Astrocyte (in vitro differentiated cells and primary cell): ENCODE data around the gene ARL6IP4. TPM values are rescaled to one million over a fixed set of nuclear protein-coding genes. Genes with fewer than 3 reads are reported as not detected.

Source experiments
- DNase-seq: peaks from one replicate; pipeline ENCODE4 v3.0.0-alpha.2; 2010; ENCODE audit warnings: low read depth
- FAIRE-seq: peaks from 2 replicates; lab custom pipeline; 2011; peaks lifted over from hg19 to GRCh38; lab: Jason Lieb, UNC
- H2AFZ ChIP-seq: 2 replicates; pipeline ENCODE4 v1.6.0; 2012; ENCODE audit warnings: low read depth, low read length, inconsistent platforms
- H3K27ac ChIP-seq: 2 replicates; pipeline ENCODE4 v1.5.1; 2011; ENCODE audit warnings: low read depth, low read length, inconsistent platforms
- H3K27me3 ChIP-seq: 2 replicates; pipeline ENCODE4 v1.6.0; 2011; ENCODE audit warnings: low read length, inconsistent platforms; ENCODE audit not compliant: insufficient read depth
- H3K36me3 ChIP-seq: 2 replicates; pipeline ENCODE4 v1.5.1; 2011; ENCODE audit warnings: low read length, inconsistent platforms; ENCODE audit not compliant: insufficient read depth
- H3K4me1 ChIP-seq: 2 replicates; pipeline ENCODE4 v1.5.1; 2011; ENCODE audit warnings: low read length, inconsistent platforms; ENCODE audit not compliant: insufficient read depth
- H3K4me2 ChIP-seq: 2 replicates; pipeline ENCODE4 v1.6.0; 2012; ENCODE audit warnings: low read length, inconsistent platforms
- H3K4me3 ChIP-seq: 2 replicates; pipeline ENCODE4 v1.5.1; 2011; ENCODE audit warnings: low read depth, mild to moderate bottlenecking, low read length, inconsistent platforms; ENCODE audit not compliant: insufficient read depth
- H3K79me2 ChIP-seq: 2 replicates; pipeline ENCODE4 v1.6.0; 2012; ENCODE audit warnings: mild to moderate bottlenecking, low read length, inconsistent platforms; ENCODE audit not compliant: insufficient read depth
- H3K9ac ChIP-seq: 2 replicates; pipeline ENCODE4 v1.6.0; 2012; ENCODE audit warnings: mild to moderate bottlenecking, low read length, inconsistent platforms
- H3K9me3 ChIP-seq: 2 replicates; pipeline ENCODE4 v1.5.1; 2012; ENCODE audit warnings: low read depth, mild to moderate bottlenecking, low read length, inconsistent platforms; ENCODE audit not compliant: insufficient read depth
- H4K20me1 ChIP-seq: 2 replicates; pipeline ENCODE4 v1.6.0; 2012; ENCODE audit warnings: low read length, inconsistent platforms; ENCODE audit not compliant: insufficient read depth
- H3K27ac Mint-ChIP-seq: one replicate; pipeline ENCODE4 v1.8.0; 2021; ENCODE audit warnings: mild to moderate bottlenecking, mixed read lengths; ENCODE audit not compliant: unreplicated experiment
- H3K27me3 Mint-ChIP-seq: one replicate; pipeline ENCODE4 v1.8.0; 2021; ENCODE audit warnings: low read depth, mixed read lengths; ENCODE audit not compliant: unreplicated experiment
- H3K36me3 Mint-ChIP-seq: one replicate; pipeline ENCODE4 v1.8.0; 2021; ENCODE audit warnings: low read depth, mixed read lengths; ENCODE audit not compliant: unreplicated experiment
- H3K4me1 Mint-ChIP-seq: one replicate; pipeline ENCODE4 v1.8.0; 2021; ENCODE audit warnings: low read depth, mixed read lengths; ENCODE audit not compliant: unreplicated experiment
- H3K4me3 Mint-ChIP-seq: one replicate; pipeline ENCODE4 v1.8.0; 2021; ENCODE audit warnings: mild to moderate bottlenecking, moderate library complexity, mixed read lengths; ENCODE audit not compliant: unreplicated experiment
- H3K9me3 Mint-ChIP-seq: one replicate; pipeline ENCODE4 v1.8.0; 2021; ENCODE audit warnings: mild to moderate bottlenecking, mixed read lengths; ENCODE audit not compliant: unreplicated experiment
- CTCF ChIP-seq: IDR thresholded peaks from 2 replicates; pipeline ENCODE4 v1.5.1; 2011; ENCODE audit warnings: low read depth, mild to moderate bottlenecking, inconsistent platforms, low read length, moderate library complexity; ENCODE audit not compliant: insufficient read depth
- EZH2 ChIP-seq: IDR thresholded peaks from 2 replicates; pipeline ENCODE4 v1.6.1; 2012; ENCODE audit warnings: mild to moderate bottlenecking, low read length, inconsistent platforms; ENCODE audit not compliant: insufficient read depth
- total RNA-seq: library from RNA; stranded (reverse); gene quantifications from 2 replicates; pipeline ENCODE4 v1.2.1, GENCODE V29; 2021

Gene ARL6IP4
- total RNA-seq, 1 donor from 2014 or later: 122 TPM

- H3K4me2 ChIP-seq: peak overlapping the region; percentile 99
- no peak overlapping the region for H3K27ac ChIP-seq
- peaks cover 2% of the 10 kb centered on the region for H3K4me1 Mint-ChIP-seq
- no peaks in the 10 kb centered on the region for H3K27me3 Mint-ChIP-seq
- TF ChIP-seq EZH2 (no peak), CTCF (no peak)
- H3K4me1 ChIP-seq: peaks cover 23% of the 10 kb centered on the region
- H3K36me3 ChIP-seq: no peaks in the 10 kb centered on the region
- peak overlapping the region; percentile 95 for H2AFZ ChIP-seq
- no peaks in the 10 kb centered on the region for H3K79me2 ChIP-seq
- DNase-seq (no peak), FAIRE-seq (no peak)
- H3K9ac ChIP-seq: peak overlapping the region; percentile 79
- H3K4me3 ChIP-seq: no peak overlapping the region
- peak overlapping the region; percentile 57 for H3K4me3 Mint-ChIP-seq
- peaks cover 28% of the 10 kb centered on the region for H4K20me1 ChIP-seq
- no peaks in the 10 kb centered on the region for H3K27me3 ChIP-seq
- H3K9me3 ChIP-seq: no peaks in the 10 kb centered on the region
- H3K9me3 Mint-ChIP-seq: no peaks in the 10 kb centered on the region
- no peak overlapping the region for H3K27ac Mint-ChIP-seq
- H3K36me3 Mint-ChIP-seq: peaks cover 2% of the 10 kb centered on the region
These were observed 15.1 kb upstream of the ARL6IP4 start for GRCh38 chr12:122965321-122965751.

GRCh38 chr12:122965851-122966742 is 14.4 kb upstream of the ARL6IP4 start, which contains the start of gene ABCB9:
ABCB9 (minus strand) TSS chr12:122966463; CDS start chr12:122960235, 6,228 bp downstream.
- Histone ChIP-seq H3K27ac (no peak within 1 kb of the TSS), H3K79me2 (no peaks in the 10 kb centered on the region), H3K4me2 (peak within 1 kb of the TSS; percentile 99), H3K9me3 (no peaks in the 10 kb centered on the region), H3K4me3 (peak within 1 kb of the TSS; percentile 70), H3K4me1 (peaks cover 23% of the 10 kb centered on the region), H4K20me1 (peaks cover 28% of the 10 kb centered on the region), H2AFZ (peak within 1 kb of the TSS; percentile 95), H3K27me3 (no peaks in the 10 kb centered on the region), H3K9ac (peak within 1 kb of the TSS; percentile 79), H3K36me3 (no peaks in the 10 kb centered on the region)
- peaks cover 2% of the 10 kb centered on the region for H3K36me3 Mint-ChIP-seq
- TF ChIP-seq CTCF (no peak), EZH2 (no peak)
- peak; percentile 61 for DNase-seq
- no peak within 1 kb of the TSS for H3K27ac Mint-ChIP-seq
- no peak for FAIRE-seq
- H3K27me3 Mint-ChIP-seq: no peaks in the 10 kb centered on the region
- peaks cover 2% of the 10 kb centered on the region for H3K4me1 Mint-ChIP-seq
- H3K4me3 Mint-ChIP-seq: peak within 1 kb of the TSS; percentile 82
- H3K9me3 Mint-ChIP-seq: no peaks in the 10 kb centered on the region
